Measurements from ENCODE around the gene PTMS.

- no peak for TF ChIP-seq EZH2 (IDR thresholded peaks at IDR 0.05; ENCODE audit: insufficient read depth, poor library complexity, severe bottlenecking)
- no peak for TF ChIP-seq EZH2phosphoT487 (IDR thresholded peaks at IDR 0.05; ENCODE audit: insufficient read depth, low read depth)
These were observed 14.4 kb downstream of the PTMS start for GRCh38 chr12:6780573-6780972.

Measured in GM23248 (cell line).